Activated CD4-positive, CD25-positive, alpha-beta regulatory T cell (primary cell): ENCODE data around the gene FGF3.

ENCODE experiments used
- DNase-seq, 4 experiments: peaks; one replicate each; lab custom pipeline; 2025; lab: John Stamatoyannopoulos, UW

The FGF3 gene

GRCh38 chr11:69844396-69844795 is 25.2 kb upstream of the FGF3 start:
- DNase-seq = no peak

GRCh38 chr11:69843529-69843921 is 24.3 kb upstream of the FGF3 start:
- no peak for DNase-seq

- no peak for DNase-seq
These were observed 23.7 kb upstream of the FGF3 start for GRCh38 chr11:69842746-69843528.

- DNase-seq = no peak
These were observed 22.9 kb upstream of the FGF3 start for GRCh38 chr11:69841859-69842698.

GRCh38 chr11:69841170-69841858 is 22.1 kb upstream of the FGF3 start:
- no peak for DNase-seq

GRCh38 chr11:69840371-69841169 is 21.4 kb upstream of the FGF3 start:
- no peak for DNase-seq

- no peak for DNase-seq
These were observed 20.3 kb upstream of the FGF3 start for GRCh38 chr11:69839516-69839915.

- DNase-seq = no peak
These were observed 18.6 kb upstream of the FGF3 start for GRCh38 chr11:69837791-69838190.

- DNase-seq = no peak
These were observed 17.2 kb upstream of the FGF3 start for GRCh38 chr11:69836401-69836800.

- no peak for DNase-seq
These were observed 15.9 kb upstream of the FGF3 start for GRCh38 chr11:69834811-69835800.

GRCh38 chr11:69834251-69834650 is 15.0 kb upstream of the FGF3 start:
- no peak for DNase-seq

- no peak for DNase-seq
These were observed 13.6 kb upstream of the FGF3 start for GRCh38 chr11:69832561-69833413.

GRCh38 chr11:69831985-69832384 is 12.8 kb upstream of the FGF3 start:
- no peak for DNase-seq

GRCh38 chr11:69830086-69830485 is 10.9 kb upstream of the FGF3 start:
- no peak for DNase-seq

- DNase-seq = no peak
These were observed 9.7 kb upstream of the FGF3 start for GRCh38 chr11:69828971-69829344.

GRCh38 chr11:69828276-69828970 is 9.2 kb upstream of the FGF3 start:
- DNase-seq = no peak

- DNase-seq = no peak
These were observed 7.6 kb upstream of the FGF3 start for GRCh38 chr11:69826773-69827172.

GRCh38 chr11:69825941-69826340 is 6.7 kb upstream of the FGF3 start:
- no peak for DNase-seq
